ENCODE results near the gene DISP2. TPM values are rescaled to one million over a fixed set of nuclear protein-coding genes. Genes with fewer than 3 reads are reported as not detected.
A peak's percentile ranks its signal among the peaks of the same experiment; 100 is the strongest.

DISP2 gene
- total and polyA plus RNA-seq, 8 donors, result 0.15 to 10.1 (median 0.58) TPM; not detected in 1

DNA sequence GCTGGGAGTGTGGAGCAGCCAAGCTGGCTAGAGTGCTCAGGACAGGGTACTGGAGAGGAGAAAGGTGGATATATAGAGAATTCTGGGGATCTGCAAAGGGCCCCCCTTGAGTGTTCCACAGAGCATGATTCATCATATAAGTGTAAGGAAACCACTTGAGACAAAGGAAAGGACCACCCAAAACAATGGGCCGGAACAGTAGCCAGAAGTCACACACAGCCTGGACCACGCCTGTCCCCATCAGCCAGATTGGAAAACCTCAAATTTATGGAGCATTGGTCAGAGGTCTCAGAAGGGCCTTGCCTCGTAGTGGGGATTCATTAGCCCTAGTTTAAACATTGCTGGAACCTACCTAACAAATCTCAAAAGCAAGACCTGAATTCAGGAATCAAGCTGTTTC, 19.6 kb downstream of the DISP2 start:
- TF ChIP-seq POLR2AphosphoS5 (IDR thresholded peaks at IDR 0.05) (no peak), POLR2A (IDR thresholded peaks at IDR 0.05) (no peak), EP300 (IDR thresholded peaks at IDR 0.05) (no peak)
- TF ChIP-seq, protein P1, sequence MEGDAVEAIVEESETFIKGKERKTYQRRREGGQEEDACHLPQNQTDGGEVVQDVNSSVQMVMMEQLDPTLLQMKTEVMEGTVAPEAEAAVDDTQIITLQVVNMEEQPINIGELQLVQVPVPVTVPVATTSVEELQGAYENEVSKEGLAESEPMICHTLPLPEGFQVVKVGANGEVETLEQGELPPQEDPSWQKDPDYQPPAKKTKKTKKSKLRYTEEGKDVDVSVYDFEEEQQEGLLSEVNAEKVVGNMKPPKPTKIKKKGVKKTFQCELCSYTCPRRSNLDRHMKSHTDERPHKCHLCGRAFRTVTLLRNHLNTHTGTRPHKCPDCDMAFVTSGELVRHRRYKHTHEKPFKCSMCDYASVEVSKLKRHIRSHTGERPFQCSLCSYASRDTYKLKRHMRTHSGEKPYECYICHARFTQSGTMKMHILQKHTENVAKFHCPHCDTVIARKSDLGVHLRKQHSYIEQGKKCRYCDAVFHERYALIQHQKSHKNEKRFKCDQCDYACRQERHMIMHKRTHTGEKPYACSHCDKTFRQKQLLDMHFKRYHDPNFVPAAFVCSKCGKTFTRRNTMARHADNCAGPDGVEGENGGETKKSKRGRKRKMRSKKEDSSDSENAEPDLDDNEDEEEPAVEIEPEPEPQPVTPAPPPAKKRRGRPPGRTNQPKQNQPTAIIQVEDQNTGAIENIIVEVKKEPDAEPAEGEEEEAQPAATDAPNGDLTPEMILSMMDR (IDR thresholded peaks at IDR 0.05), result no peak
- DNase-seq, result no peak
- H3K27ac ChIP-seq, result no peak overlapping the region
- H3K4me3 ChIP-seq, result no peak overlapping the region
- H3K27me3 ChIP-seq, result no peaks in the 10 kb centered on the region
- intact Hi-C loops (cut with DNase I; ENCODE audit: low total_unique reads), result no loop called here
- H3K9me3 ChIP-seq, result no peaks in the 10 kb centered on the region
- WGBS, 5 donors, result 74 to 83% (median 79%) methylated on average over 3 of the region's 3 CpGs
- no peaks in the 10 kb centered on the region for H3K36me3 ChIP-seq
- H3K4me1 ChIP-seq, result peaks cover 6 to 23% (median 14%) of the 10 kb centered on the region in 4 donors

DNA sequence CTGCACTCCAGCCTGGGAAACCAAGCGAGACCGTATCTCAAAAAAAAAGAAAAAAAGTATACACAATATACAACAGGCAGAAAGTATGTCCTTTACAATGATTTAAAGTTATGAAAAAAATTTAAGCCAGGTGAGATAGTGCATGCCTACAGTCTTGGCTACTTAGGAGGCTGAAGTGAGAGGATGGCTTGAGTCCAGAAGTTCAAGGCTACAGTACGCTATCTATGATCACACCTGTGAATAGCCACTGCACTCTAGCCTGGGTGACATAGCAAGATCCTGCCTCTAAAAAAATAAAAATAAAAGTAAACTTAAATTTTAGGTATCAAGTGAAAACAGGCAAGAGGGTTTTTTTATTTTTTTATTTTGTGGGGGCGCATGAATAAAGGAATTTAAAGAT, 21.4 kb downstream of the DISP2 start:
- 79 to 88% (median 81%) methylated on average over 4 of the region's 4 CpGs for WGBS, 5 donors
- no peak for TF ChIP-seq EP300 (IDR thresholded peaks at IDR 0.05)
- no peak for TF ChIP-seq POLR2A (IDR thresholded peaks at IDR 0.05)
- no peak for TF ChIP-seq POLR2AphosphoS5 (IDR thresholded peaks at IDR 0.05)
- TF ChIP-seq, protein P1 (IDR thresholded peaks at IDR 0.05), result no peak
- Histone ChIP-seq H3K4me1 (peaks cover 20 to 35% (median 31%) of the 10 kb centered on the region in 4 donors), H3K36me3 (no peaks in the 10 kb centered on the region), H3K27ac (peak overlapping the region in 1 of 5 donors; percentile 56), H3K4me3 (no peak overlapping the region), H3K27me3 (no peaks in the 10 kb centered on the region), H3K9me3 (no peaks in the 10 kb centered on the region)
- no peak for DNase-seq
- intact Hi-C loops (cut with DNase I; ENCODE audit: low total_unique reads), result no loop called here

DNA sequence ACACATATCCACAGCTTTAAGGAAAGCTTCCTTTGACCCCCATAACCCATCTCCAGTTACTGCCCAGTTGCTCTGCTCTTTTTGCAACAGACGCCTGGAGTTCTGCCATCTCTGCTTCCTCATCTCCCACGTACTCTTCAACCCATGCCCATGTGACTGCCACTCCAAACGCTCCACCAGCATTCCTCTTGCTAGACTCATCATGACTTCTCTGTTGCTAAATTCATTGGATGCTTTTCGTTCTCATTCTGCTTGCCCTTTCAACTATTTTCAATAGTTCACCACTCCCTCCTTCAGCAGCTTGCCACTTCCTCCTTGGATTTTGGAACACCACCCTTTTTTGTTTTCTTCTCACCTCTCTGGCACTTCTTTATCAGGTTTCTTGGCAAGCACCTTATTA, 21.8 kb downstream of the DISP2 start:
- no peaks in the 10 kb centered on the region for H3K36me3 ChIP-seq
- TF ChIP-seq, protein P1 (IDR thresholded peaks at IDR 0.05), result no peak
- peak in 1 of 3 donors; percentile 74 for TF ChIP-seq POLR2AphosphoS5 (IDR thresholded peaks at IDR 0.05)
- WGBS, 5 donors, result 9 to 17% (median 9%) methylated on average over 4 of the region's 4 CpGs
- H3K4me3 ChIP-seq, result no peak overlapping the region
- intact Hi-C loops (cut with DNase I; ENCODE audit: low total_unique reads), result no loop called here
- H3K9me3 ChIP-seq, result no peaks in the 10 kb centered on the region
- peak in 1 of 2 donors; percentile 62 for DNase-seq
- H3K27ac ChIP-seq, result peak overlapping the region in 4 of 5 donors; percentile 16 to 56 (median 18)
- no peaks in the 10 kb centered on the region for H3K27me3 ChIP-seq
- H3K4me1 ChIP-seq, result peaks cover 20 to 40% (median 32%) of the 10 kb centered on the region in 4 donors

DNA sequence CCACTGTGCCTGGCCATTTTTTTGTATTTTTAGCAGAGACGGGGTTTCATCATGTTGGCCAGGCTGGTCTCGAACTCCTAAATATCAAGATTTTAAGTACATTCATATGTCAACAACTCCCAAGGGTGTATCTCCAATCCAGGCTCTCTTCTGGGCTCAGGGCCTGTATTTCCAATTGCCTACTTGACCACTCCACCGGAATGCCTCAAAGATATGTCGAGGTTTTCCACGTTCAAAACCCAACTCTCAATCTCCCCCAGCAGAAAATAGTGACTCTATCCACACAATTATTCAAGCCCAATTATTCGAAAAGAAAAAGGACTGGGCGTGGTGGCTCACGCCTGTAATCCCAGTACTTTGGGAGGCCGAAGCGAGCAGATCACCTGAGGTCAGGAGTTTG, 22.6 kb downstream of the DISP2 start:
- WGBS, 5 donors, result 93 to 95% (median 94%) methylated on average over 10 of the region's 10 CpGs
- Histone ChIP-seq H3K27ac (peak overlapping the region in 2 of 5 donors; percentile 16 to 56), H3K4me1 (peaks cover 20 to 41% (median 32%) of the 10 kb centered on the region in 4 donors), H3K9me3 (no peaks in the 10 kb centered on the region), H3K36me3 (no peaks in the 10 kb centered on the region), H3K4me3 (no peak overlapping the region), H3K27me3 (no peaks in the 10 kb centered on the region)
- TF ChIP-seq, protein P1 (IDR thresholded peaks at IDR 0.05), result no peak
- TF ChIP-seq EP300 (IDR thresholded peaks at IDR 0.05) (no peak), POLR2AphosphoS5 (IDR thresholded peaks at IDR 0.05) (no peak), POLR2A (IDR thresholded peaks at IDR 0.05) (no peak)
- DNase-seq, result no peak
- intact Hi-C loops (cut with DNase I; ENCODE audit: low total_unique reads), result no loop called here
